Mucosa of stomach (tissue), 1 donor: Measurements from ENCODE around the gene GATB.

Source experiments
- H3K27me3 ChIP-seq: one replicate; pipeline ENCODE4 v1.7.0; 2013; ENCODE audit warnings: mild to moderate bottlenecking, low read length; ENCODE audit not compliant: control insufficient read depth, insufficient read depth
- H3K36me3 ChIP-seq: one replicate; pipeline ENCODE4 v1.7.0; 2013; ENCODE audit warnings: low read length; ENCODE audit not compliant: control insufficient read depth, insufficient read depth
- H3K4me1 ChIP-seq: one replicate; pipeline ENCODE4 v1.7.0; 2013; ENCODE audit warnings: mild to moderate bottlenecking, low read length; ENCODE audit not compliant: control insufficient read depth, insufficient read depth
- H3K4me3 ChIP-seq: one replicate; pipeline ENCODE4 v1.7.0; 2013; ENCODE audit warnings: low read length
- H3K9ac ChIP-seq: one replicate; pipeline ENCODE4 v1.7.0; 2013; ENCODE audit warnings: mild to moderate bottlenecking, low read length, moderate library complexity
- H3K9me3 ChIP-seq: one replicate; pipeline ENCODE4 v1.7.0; 2013; ENCODE audit warnings: mild to moderate bottlenecking, low read length, moderate library complexity; ENCODE audit not compliant: control insufficient read depth
- donor health status: Pancreatic carcinoma.

GATB gene

GRCh38 chr4:151664289-151664688 is 96.5 kb downstream of the GATB start:
- no peak overlapping the region for H3K9ac ChIP-seq
- no peaks in the 10 kb centered on the region for H3K4me1 ChIP-seq
- H3K9me3 ChIP-seq, result no peaks in the 10 kb centered on the region
- H3K36me3 ChIP-seq, result no peaks in the 10 kb centered on the region
- H3K4me3 ChIP-seq, result no peak overlapping the region
- H3K27me3 ChIP-seq, result no peaks in the 10 kb centered on the region

- Histone ChIP-seq H3K9me3 (no peaks in the 10 kb centered on the region), H3K27me3 (no peaks in the 10 kb centered on the region), H3K36me3 (no peaks in the 10 kb centered on the region), H3K9ac (no peak overlapping the region), H3K4me3 (no peak overlapping the region), H3K4me1 (no peaks in the 10 kb centered on the region)
Observed at GRCh38 chr4:151663109-151663508, 97.7 kb downstream of the GATB start.

GRCh38 chr4:151661873-151662272 is 98.9 kb downstream of the GATB start:
- no peaks in the 10 kb centered on the region for H3K4me1 ChIP-seq
- H3K4me3 ChIP-seq, result no peak overlapping the region
- H3K27me3 ChIP-seq, result no peaks in the 10 kb centered on the region
- H3K36me3 ChIP-seq, result no peaks in the 10 kb centered on the region
- H3K9ac ChIP-seq, result no peak overlapping the region
- H3K9me3 ChIP-seq, result no peaks in the 10 kb centered on the region

- no peaks in the 10 kb centered on the region for H3K4me1 ChIP-seq
- H3K9ac ChIP-seq, result no peak overlapping the region
- H3K27me3 ChIP-seq, result no peaks in the 10 kb centered on the region
- H3K36me3 ChIP-seq, result no peaks in the 10 kb centered on the region
- no peak overlapping the region for H3K4me3 ChIP-seq
- H3K9me3 ChIP-seq, result no peaks in the 10 kb centered on the region
Observed at GRCh38 chr4:151660676-151661075, 100.1 kb downstream of the GATB start.

GRCh38 chr4:151659601-151660364 is 101.0 kb downstream of the GATB start:
- no peak overlapping the region for H3K9ac ChIP-seq
- H3K27me3 ChIP-seq, result no peaks in the 10 kb centered on the region
- H3K36me3 ChIP-seq, result no peaks in the 10 kb centered on the region
- no peaks in the 10 kb centered on the region for H3K9me3 ChIP-seq
- H3K4me1 ChIP-seq, result no peaks in the 10 kb centered on the region
- no peak overlapping the region for H3K4me3 ChIP-seq

GRCh38 chr4:151658959-151659600 is 101.7 kb downstream of the GATB start:
- Histone ChIP-seq H3K4me1 (no peaks in the 10 kb centered on the region), H3K4me3 (no peak overlapping the region), H3K27me3 (no peaks in the 10 kb centered on the region), H3K36me3 (no peaks in the 10 kb centered on the region), H3K9me3 (no peaks in the 10 kb centered on the region), H3K9ac (no peak overlapping the region)

GRCh38 chr4:151657896-151658295 is 102.9 kb downstream of the GATB start:
- no peak overlapping the region for H3K9ac ChIP-seq
- H3K9me3 ChIP-seq, result no peaks in the 10 kb centered on the region
- H3K4me3 ChIP-seq, result no peak overlapping the region
- no peaks in the 10 kb centered on the region for H3K36me3 ChIP-seq
- H3K27me3 ChIP-seq, result no peaks in the 10 kb centered on the region
- H3K4me1 ChIP-seq, result no peaks in the 10 kb centered on the region

- Histone ChIP-seq H3K4me3 (no peak overlapping the region), H3K27me3 (no peaks in the 10 kb centered on the region), H3K36me3 (no peaks in the 10 kb centered on the region), H3K4me1 (no peaks in the 10 kb centered on the region), H3K9ac (no peak overlapping the region), H3K9me3 (no peaks in the 10 kb centered on the region)
Observed at GRCh38 chr4:151656058-151656457, 104.7 kb downstream of the GATB start.

GRCh38 chr4:151653548-151653918 is 107.3 kb downstream of the GATB start:
- Histone ChIP-seq H3K36me3 (no peaks in the 10 kb centered on the region), H3K27me3 (no peaks in the 10 kb centered on the region), H3K9me3 (no peaks in the 10 kb centered on the region), H3K9ac (no peak overlapping the region), H3K4me1 (no peaks in the 10 kb centered on the region), H3K4me3 (no peak overlapping the region)

- no peaks in the 10 kb centered on the region for H3K4me1 ChIP-seq
- H3K4me3 ChIP-seq, result no peak overlapping the region
- no peaks in the 10 kb centered on the region for H3K27me3 ChIP-seq
- H3K36me3 ChIP-seq, result no peaks in the 10 kb centered on the region
- H3K9ac ChIP-seq, result no peak overlapping the region
- H3K9me3 ChIP-seq, result no peaks in the 10 kb centered on the region
Observed at GRCh38 chr4:151652841-151653547, 107.8 kb downstream of the GATB start.

- Histone ChIP-seq H3K9me3 (no peaks in the 10 kb centered on the region), H3K36me3 (no peaks in the 10 kb centered on the region), H3K4me3 (no peak overlapping the region), H3K27me3 (no peaks in the 10 kb centered on the region), H3K4me1 (no peaks in the 10 kb centered on the region), H3K9ac (no peak overlapping the region)
Observed at GRCh38 chr4:151651496-151651895, 109.3 kb downstream of the GATB start.

GRCh38 chr4:151649479-151649878 is 111.3 kb downstream of the GATB start:
- no peaks in the 10 kb centered on the region for H3K4me1 ChIP-seq
- no peak overlapping the region for H3K4me3 ChIP-seq
- no peaks in the 10 kb centered on the region for H3K36me3 ChIP-seq
- H3K9me3 ChIP-seq, result no peaks in the 10 kb centered on the region
- H3K9ac ChIP-seq, result no peak overlapping the region
- no peaks in the 10 kb centered on the region for H3K27me3 ChIP-seq
